ENCODE measurements around the gene MXD3.

The MXD3 gene

GRCh38 chr5:177294632-177295031 lies 17.1 kb downstream of the MXD3 start:
- H3K4me1 ChIP-seq = peaks cover 51 to 58% (median 55%) of the 10 kb centered on the region in 10 experiments
- H3K27me3 ChIP-seq = no peaks in the 10 kb centered on the region
- H3K9ac ChIP-seq = peak overlapping the region in 6 of 11 experiments; percentile 5 to 47 (median 24); a peak in 6 of 22 replicates
- no peak overlapping the region for H3K4me3 ChIP-seq
- peaks cover 56 to 96% (median 78%) of the 10 kb centered on the region in 11 experiments for H3K36me3 ChIP-seq
- H3K9me3 ChIP-seq (replicated peaks in 1 of 11) = no peaks in the 10 kb centered on the region
- H3K27ac ChIP-seq = peak overlapping the region in 9 of 11 experiments; percentile 20 to 62 (median 55); a peak in 13 of 22 replicates
- peaks cover 0 to 19% (median 0%) of the 10 kb centered on the region in 11 experiments; a peak in 4 of 22 replicates for H4K20me1 ChIP-seq
- TF ChIP-seq Cebpa-rat (IDR thresholded peaks at IDR 0.05) = no peak
- H3K4me2 ChIP-seq = peak overlapping the region; percentile 91 to 100 (median 99); a peak in 21 of 22 replicates

DNA sequence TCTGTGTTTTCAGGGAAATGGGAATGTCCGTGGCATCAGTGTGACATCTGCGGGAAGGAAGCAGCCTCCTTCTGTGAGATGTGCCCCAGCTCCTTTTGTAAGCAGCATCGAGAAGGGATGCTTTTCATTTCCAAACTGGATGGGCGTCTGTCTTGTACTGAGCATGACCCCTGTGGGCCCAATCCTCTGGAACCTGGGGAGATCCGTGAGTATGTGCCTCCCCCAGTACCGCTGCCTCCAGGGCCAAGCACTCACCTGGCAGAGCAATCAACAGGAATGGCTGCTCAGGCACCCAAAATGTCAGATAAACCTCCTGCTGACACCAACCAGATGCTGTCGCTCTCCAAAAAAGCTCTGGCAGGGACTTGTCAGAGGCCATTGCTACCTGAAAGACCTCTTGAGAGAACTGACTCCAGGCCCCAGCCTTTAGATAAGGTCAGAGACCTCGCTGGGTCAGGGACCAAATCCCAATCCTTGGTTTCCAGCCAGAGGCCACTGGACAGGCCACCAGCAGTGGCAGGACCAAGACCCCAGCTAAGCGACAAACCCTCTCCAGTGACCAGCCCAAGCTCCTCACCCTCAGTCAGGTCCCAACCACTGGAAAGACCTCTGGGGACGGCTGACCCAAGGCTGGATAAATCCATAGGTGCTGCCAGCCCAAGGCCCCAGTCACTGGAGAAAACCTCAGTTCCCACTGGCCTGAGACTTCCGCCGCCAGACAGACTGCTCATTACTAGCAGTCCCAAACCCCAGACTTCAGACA lies 17.7 kb downstream of the MXD3 start:
- peaks cover 45 to 52% (median 49%) of the 10 kb centered on the region in 10 experiments for H3K4me1 ChIP-seq
- no peak overlapping the region for H3K4me3 ChIP-seq
- peak overlapping the region in 5 of 11 experiments; percentile 13 to 61 (median 52); a peak in 5 of 22 replicates for H3K27ac ChIP-seq
- peaks cover 62 to 97% (median 83%) of the 10 kb centered on the region in 11 experiments for H3K36me3 ChIP-seq
- H3K27me3 ChIP-seq = no peaks in the 10 kb centered on the region
- peaks cover 0 to 19% (median 0%) of the 10 kb centered on the region in 11 experiments; a peak in 3 of 22 replicates for H4K20me1 ChIP-seq
- H3K4me2 ChIP-seq = peak overlapping the region in 4 of 11 experiments; percentile 99 to 100 (median 99); a peak in 5 of 22 replicates
- no peak overlapping the region for H3K9ac ChIP-seq
- no peaks in the 10 kb centered on the region for H3K9me3 ChIP-seq (replicated peaks in 1 of 11)
- TF ChIP-seq Cebpa-rat (IDR thresholded peaks at IDR 0.05) = no peak

DNA sequence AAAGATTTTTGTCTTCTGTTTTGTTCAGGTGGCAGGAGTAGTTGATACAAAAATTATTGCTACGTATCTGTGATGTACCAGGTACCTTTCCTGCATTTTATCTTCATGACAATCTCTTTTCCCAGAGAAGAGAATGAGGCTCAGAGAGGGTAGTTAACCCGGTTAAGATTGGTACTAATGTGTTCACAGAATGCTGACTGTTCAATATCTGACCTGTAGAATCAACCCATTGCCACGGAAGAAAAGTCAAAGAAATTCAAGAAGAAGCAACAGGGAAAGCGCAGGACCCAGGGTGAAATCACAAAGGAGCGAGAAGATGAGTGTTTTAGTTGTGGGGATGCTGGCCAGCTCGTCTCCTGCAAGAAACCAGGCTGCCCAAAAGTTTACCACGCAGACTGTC lies 20.0 kb downstream of the MXD3 start:
- H3K9me3 ChIP-seq (replicated peaks in 1 of 11) = no peaks in the 10 kb centered on the region
- H3K27me3 ChIP-seq = no peaks in the 10 kb centered on the region
- H3K4me1 ChIP-seq = peaks cover 22 to 29% (median 26%) of the 10 kb centered on the region in 10 experiments
- no peak overlapping the region for H3K27ac ChIP-seq
- H3K4me3 ChIP-seq = no peak overlapping the region
- H3K36me3 ChIP-seq = peaks cover 83 to 99% (median 90%) of the 10 kb centered on the region in 11 experiments
- H4K20me1 ChIP-seq = peaks cover 0 to 18% (median 0%) of the 10 kb centered on the region in 11 experiments; a peak in 3 of 22 replicates
- no peak overlapping the region for H3K9ac ChIP-seq
- no peak overlapping the region for H3K4me2 ChIP-seq
- TF ChIP-seq Cebpa-rat (IDR thresholded peaks at IDR 0.05) = no peak

DNA sequence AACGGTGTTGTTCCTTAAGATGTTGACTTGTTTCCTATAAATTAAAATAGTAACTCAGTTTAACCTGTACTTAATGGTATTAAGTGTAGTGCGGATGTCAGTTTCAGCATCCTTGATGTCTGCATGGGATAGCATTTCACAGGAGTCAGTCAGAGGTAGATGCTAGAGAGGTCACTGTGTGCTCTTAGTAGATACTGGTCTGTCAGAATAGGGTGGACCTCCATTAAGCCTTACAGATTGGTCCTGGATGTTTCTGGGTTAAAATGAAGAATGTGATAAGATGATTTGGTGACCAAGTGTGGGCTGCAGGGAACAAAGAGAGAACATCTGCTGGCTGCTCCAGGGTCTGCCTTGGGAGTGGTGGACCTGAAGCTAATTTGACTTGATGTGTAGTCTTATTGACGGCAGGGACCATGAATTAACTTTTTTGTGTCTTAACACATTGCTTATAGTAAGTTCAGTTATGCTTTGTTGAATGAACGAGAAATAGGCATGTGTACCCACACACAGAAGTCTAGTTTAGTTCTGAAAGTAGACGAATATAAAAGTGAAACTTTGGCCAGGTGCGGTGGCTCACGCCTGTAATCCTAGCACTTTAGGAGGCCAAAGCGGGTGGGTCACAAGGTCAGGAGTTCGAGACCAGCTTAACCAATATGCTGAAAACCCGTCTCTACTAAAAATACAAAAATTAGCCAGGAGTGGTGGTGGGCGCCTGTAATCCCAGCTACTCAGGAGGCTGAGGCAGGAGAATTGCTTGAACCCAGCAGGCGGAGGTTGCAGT lies 20.7 kb downstream of the MXD3 start:
- no peak for TF ChIP-seq Cebpa-rat (IDR thresholded peaks at IDR 0.05)
- H4K20me1 ChIP-seq = peaks cover 0 to 11% (median 0%) of the 10 kb centered on the region in 11 experiments; a peak in 3 of 22 replicates
- H3K27me3 ChIP-seq = no peaks in the 10 kb centered on the region
- peaks cover 15 to 22% (median 19%) of the 10 kb centered on the region in 10 experiments for H3K4me1 ChIP-seq
- H3K9ac ChIP-seq = no peak overlapping the region
- H3K27ac ChIP-seq = no peak overlapping the region
- H3K36me3 ChIP-seq = peaks cover 88 to 99% (median 95%) of the 10 kb centered on the region in 11 experiments
- no peak overlapping the region for H3K4me2 ChIP-seq
- H3K4me3 ChIP-seq = no peak overlapping the region
- no peaks in the 10 kb centered on the region for H3K9me3 ChIP-seq (replicated peaks in 1 of 11)

DNA sequence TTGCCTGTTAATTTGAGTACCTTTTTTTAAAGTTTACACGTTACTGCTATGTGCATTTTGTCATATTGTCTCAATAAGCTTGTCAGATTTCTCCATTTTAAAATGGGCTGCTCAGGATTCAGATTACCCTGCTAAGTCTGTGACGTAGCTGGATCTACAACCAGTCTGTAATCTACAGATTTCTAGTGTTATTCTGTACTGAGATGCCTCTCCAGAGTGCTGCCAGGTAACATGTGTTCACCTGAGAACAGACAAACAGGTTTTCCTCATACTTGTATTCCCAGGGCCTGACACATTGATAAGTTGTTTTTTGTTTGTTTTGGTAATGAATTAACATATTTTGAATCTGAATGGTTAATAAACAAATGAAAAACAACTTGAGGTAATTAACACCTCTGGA lies 23.5 kb downstream of the MXD3 start:
- Histone ChIP-seq H4K20me1 (no peaks in the 10 kb centered on the region), H3K27ac (no peak overlapping the region), H3K4me1 (no peaks in the 10 kb centered on the region; a peak in 1 of 20 replicates), H3K4me2 (no peak overlapping the region), H3K9me3 (replicated peaks in 1 of 11) (no peaks in the 10 kb centered on the region), H3K9ac (no peak overlapping the region), H3K27me3 (no peaks in the 10 kb centered on the region), H3K36me3 (peaks cover 92 to 100% (median 98%) of the 10 kb centered on the region in 11 experiments), H3K4me3 (no peak overlapping the region)
- no peak for TF ChIP-seq Cebpa-rat (IDR thresholded peaks at IDR 0.05)

GRCh38 chr5:177276886-177277285 lies 34.8 kb downstream of the MXD3 start:
- no peaks in the 10 kb centered on the region for H3K27me3 ChIP-seq
- H3K9ac ChIP-seq = no peak overlapping the region
- peaks cover 82 to 98% (median 95%) of the 10 kb centered on the region in 11 experiments for H3K36me3 ChIP-seq
- no peak overlapping the region for H3K4me2 ChIP-seq
- H3K4me3 ChIP-seq = no peak overlapping the region
- no peaks in the 10 kb centered on the region for H3K9me3 ChIP-seq (replicated peaks in 1 of 11)
- H3K4me1 ChIP-seq = no peaks in the 10 kb centered on the region
- H4K20me1 ChIP-seq = peaks cover 0 to 5% (median 0%) of the 10 kb centered on the region in 11 experiments; a peak in 2 of 22 replicates
- no peak for TF ChIP-seq Cebpa-rat (IDR thresholded peaks at IDR 0.05)
- no peak overlapping the region for H3K27ac ChIP-seq

GRCh38 chr5:177275883-177276282 lies 35.8 kb downstream of the MXD3 start:
- Histone ChIP-seq H4K20me1 (peaks cover 0 to 5% (median 0%) of the 10 kb centered on the region in 11 experiments; a peak in 2 of 22 replicates), H3K27ac (no peak overlapping the region), H3K36me3 (peaks cover 82 to 98% (median 94%) of the 10 kb centered on the region in 11 experiments), H3K4me2 (no peak overlapping the region), H3K27me3 (no peaks in the 10 kb centered on the region), H3K9ac (no peak overlapping the region), H3K4me1 (no peaks in the 10 kb centered on the region), H3K4me3 (no peak overlapping the region), H3K9me3 (replicated peaks in 1 of 11) (no peaks in the 10 kb centered on the region)
- TF ChIP-seq Cebpa-rat (IDR thresholded peaks at IDR 0.05) = no peak

- H3K27me3 ChIP-seq = no peaks in the 10 kb centered on the region
- no peak for TF ChIP-seq Cebpa-rat (IDR thresholded peaks at IDR 0.05)
- H3K4me3 ChIP-seq = no peak overlapping the region
- no peaks in the 10 kb centered on the region for H4K20me1 ChIP-seq
- no peaks in the 10 kb centered on the region for H3K9me3 ChIP-seq (replicated peaks in 1 of 11)
- H3K36me3 ChIP-seq = peaks cover 87 to 99% (median 96%) of the 10 kb centered on the region in 11 experiments
- no peak overlapping the region for H3K9ac ChIP-seq
- no peak overlapping the region for H3K4me2 ChIP-seq
- H3K27ac ChIP-seq = no peak overlapping the region
- H3K4me1 ChIP-seq = no peaks in the 10 kb centered on the region
These were observed 40.6 kb downstream of the MXD3 start for GRCh38 chr5:177271113-177271512.

- H3K4me1 ChIP-seq = no peaks in the 10 kb centered on the region
- no peak overlapping the region for H3K27ac ChIP-seq
- no peak overlapping the region for H3K9ac ChIP-seq
- H3K9me3 ChIP-seq (replicated peaks in 1 of 11) = no peaks in the 10 kb centered on the region
- no peaks in the 10 kb centered on the region for H4K20me1 ChIP-seq
- no peak overlapping the region for H3K4me2 ChIP-seq
- H3K27me3 ChIP-seq = no peaks in the 10 kb centered on the region
- no peak overlapping the region for H3K4me3 ChIP-seq
- H3K36me3 ChIP-seq = peaks cover 87 to 99% (median 96%) of the 10 kb centered on the region in 11 experiments
- TF ChIP-seq Cebpa-rat (IDR thresholded peaks at IDR 0.05) = no peak
These were observed 41.0 kb downstream of the MXD3 start for GRCh38 chr5:177270653-177271052.
